NCI-H748 (cell line): Measurements from ENCODE around the gene RPS6KA4.

ENCODE experiments used
- DNase-seq: peaks from one replicate; lab custom pipeline; 2025; ENCODE audit not compliant: unreplicated experiment; lab: John Stamatoyannopoulos, UW

The RPS6KA4 gene

GRCh38 chr11:64364435-64364834, 5.5 kb downstream of the RPS6KA4 start:
- DNase-seq, result no peak

- DNase-seq, result no peak
Measured at GRCh38 chr11:64364911-64365310, 5.9 kb downstream of the RPS6KA4 start.

- DNase-seq, result no peak
Measured at GRCh38 chr11:64366751-64367150, 7.8 kb downstream of the RPS6KA4 start.

GRCh38 chr11:64367931-64368672, 9.1 kb downstream of the RPS6KA4 start:
- no peak for DNase-seq

GRCh38 chr11:64368673-64369074, 9.7 kb downstream of the RPS6KA4 start:
- DNase-seq, result no peak

DNA sequence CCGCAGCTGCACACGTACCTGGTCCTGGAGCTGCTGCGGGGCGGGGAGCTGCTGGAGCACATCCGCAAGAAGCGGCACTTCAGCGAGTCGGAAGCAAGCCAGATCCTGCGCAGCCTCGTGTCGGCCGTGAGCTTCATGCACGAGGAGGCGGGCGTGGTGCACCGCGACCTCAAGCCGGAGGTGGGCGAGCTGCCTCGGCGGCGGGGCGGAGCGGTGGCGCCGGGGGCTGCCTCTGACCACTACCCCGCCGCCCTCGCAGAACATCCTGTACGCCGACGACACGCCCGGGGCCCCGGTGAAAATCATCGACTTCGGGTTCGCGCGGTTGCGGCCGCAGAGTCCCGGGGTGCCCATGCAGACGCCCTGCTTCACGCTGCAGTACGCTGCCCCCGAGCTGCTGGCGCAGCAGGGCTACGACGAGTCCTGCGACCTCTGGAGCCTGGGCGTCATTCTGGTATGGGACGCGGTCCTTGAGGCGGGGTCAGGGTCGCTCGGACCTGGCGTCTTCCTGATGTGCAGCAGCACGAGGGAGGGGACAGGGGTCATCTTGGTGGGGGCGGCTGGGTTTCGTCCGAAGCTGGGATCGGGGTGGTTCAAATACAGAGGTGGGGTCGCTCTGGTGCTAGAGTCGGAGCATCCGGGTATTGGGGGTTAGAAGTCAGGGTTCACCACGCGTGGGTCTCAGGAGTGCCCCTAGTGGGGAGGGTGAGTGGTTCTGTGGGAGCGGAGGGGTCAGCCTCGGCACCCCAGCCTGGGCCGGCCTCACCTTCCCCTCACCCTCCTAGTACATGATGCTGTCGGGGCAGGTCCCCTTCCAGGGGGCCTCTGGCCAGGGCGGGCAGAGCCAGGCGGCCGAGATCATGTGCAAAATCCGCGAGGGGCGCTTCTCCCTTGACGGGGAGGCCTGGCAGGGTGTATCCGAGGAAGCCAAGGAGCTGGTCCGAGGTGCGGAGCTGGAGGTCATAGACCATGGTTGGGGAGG, 10.8 kb downstream of the RPS6KA4 start:
- DNase-seq, result no peak

GRCh38 chr11:64371201-64371600, 12.2 kb downstream of the RPS6KA4 start:
- no peak for DNase-seq

DNA sequence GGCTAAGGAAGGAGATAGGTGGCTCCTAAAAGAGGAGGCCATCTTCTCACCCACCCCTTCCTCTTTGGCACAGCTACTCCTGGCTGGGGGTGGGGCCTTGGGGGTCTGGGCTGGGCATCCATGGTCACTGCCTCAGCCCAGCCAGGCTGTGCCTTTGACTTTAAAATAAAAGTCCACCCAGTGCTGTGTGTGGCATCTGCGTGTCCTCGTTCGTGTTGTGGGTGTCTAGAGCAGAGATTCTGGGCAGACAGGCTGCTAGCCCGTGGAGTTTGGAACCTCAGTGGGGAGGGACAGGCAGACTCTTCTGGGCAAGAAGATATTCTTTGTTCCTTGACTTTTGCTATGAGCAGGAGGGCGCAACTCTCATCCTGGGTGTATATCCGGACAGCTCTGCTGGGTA, 13.1 kb downstream of the RPS6KA4 start:
- no peak for DNase-seq

GRCh38 chr11:64372802-64373597, 14.0 kb downstream of the RPS6KA4 start:
- DNase-seq, result peak; percentile 98

GRCh38 chr11:64373598-64373974, 14.6 kb downstream of the RPS6KA4 start:
- no peak for DNase-seq

GRCh38 chr11:64376071-64376470, 17.1 kb downstream of the RPS6KA4 start:
- no peak for DNase-seq

- DNase-seq, result no peak
Measured at GRCh38 chr11:64378335-64378880, 19.4 kb downstream of the RPS6KA4 start.

- DNase-seq, result no peak
Measured at GRCh38 chr11:64379160-64379559, 20.2 kb downstream of the RPS6KA4 start.

GRCh38 chr11:64379817-64380709, 21.1 kb downstream of the RPS6KA4 start:
- no peak for DNase-seq

DNA sequence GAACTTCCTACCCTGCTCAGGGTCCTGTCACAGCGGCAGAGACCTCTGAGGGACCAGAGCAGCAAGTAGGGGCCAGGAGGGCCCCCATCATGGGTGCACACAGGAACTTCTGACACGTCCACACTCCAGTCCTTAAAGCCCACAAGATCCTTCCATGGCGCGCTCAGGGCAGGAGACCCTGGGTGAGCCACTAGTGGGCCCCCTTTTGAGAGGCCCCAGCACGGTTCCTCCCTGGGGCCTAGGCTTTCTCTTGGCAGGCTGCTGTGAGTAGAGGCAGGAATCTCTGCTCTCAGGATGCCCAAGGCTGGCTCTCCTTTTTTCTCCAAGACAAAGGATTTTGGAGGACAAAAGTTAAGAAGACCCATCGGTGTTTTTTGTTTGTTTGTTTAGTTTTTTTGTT, 22.4 kb downstream of the RPS6KA4 start:
- DNase-seq, result no peak

DNA sequence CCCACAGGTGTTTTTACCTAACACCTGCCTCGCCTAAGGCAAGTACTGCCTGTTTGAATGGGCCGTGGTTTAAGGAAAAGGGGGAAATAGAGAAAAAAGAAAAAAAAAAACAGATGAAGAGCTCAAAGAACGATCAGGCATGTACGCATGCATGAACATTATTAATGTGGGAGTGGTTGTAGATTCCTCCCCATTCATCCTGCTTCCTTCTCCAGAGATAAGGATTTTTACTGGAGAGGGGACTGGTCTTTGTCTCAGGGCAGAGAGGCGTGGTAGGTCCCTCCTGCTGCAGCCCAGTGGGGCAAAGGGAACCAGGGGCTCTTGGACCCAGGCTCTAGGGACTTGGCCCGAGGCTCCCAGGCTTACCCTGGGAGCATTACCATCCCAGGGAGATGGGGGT, 23.1 kb downstream of the RPS6KA4 start:
- DNase-seq, result no peak

GRCh38 chr11:64382586-64382985, 23.6 kb downstream of the RPS6KA4 start:
- DNase-seq, result no peak

DNA sequence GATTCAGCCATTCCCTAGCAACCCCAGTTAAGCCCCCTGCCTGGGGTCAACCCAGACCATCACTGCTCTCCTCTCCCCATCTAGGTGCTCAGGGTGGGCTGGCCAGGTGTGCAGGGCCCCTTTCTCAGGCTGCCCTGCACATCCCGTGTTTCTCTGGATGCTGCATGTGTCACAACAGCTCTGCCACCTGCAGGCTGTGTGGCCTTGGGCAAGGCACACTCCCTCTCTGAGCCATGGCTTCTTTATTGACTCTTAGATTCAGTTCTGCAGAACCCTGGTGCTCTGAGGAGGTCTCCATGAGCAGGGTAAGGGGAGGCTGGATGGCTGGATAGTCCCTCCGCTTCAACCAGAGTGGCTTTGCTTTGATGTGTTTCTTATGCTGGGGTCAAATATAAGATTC, 24.6 kb downstream of the RPS6KA4 start:
- DNase-seq, result no peak

- DNase-seq, result no peak
Measured at GRCh38 chr11:64384028-64384737, 25.2 kb downstream of the RPS6KA4 start.
